ENCODE data around the gene SLC47A1. TPM values are rescaled to one million over a fixed set of nuclear protein-coding genes. Genes with fewer than 3 reads are reported as not detected.

Gene SLC47A1
- polyA plus RNA-seq, 1 donor (not counting 4 experiments of a cell fraction or from before 2014, with no cell fraction given) = 0.07 TPM

GRCh38 chr17:19549746-19550623 lies 16.3 kb downstream of the SLC47A1 start:
- no peak for DNase-seq (ENCODE audit: low read depth, low spot score)

GRCh38 chr17:19551165-19551564 lies 17.5 kb downstream of the SLC47A1 start:
- DNase-seq (ENCODE audit: low read depth, low spot score) = no peak

More at GRCh38 chr17:19549746-19550623, 16.3 kb downstream of the SLC47A1 start:
- H3K9me3 ChIP-seq (ENCODE audit: control insufficient read depth, low read depth, low read length) = no peaks in the 10 kb centered on the region
- no peaks in the 10 kb centered on the region for H4K20me1 ChIP-seq (ENCODE audit: control insufficient read depth, extremely low read depth, insufficient read depth, low read length)
- no peaks in the 10 kb centered on the region for H3K79me2 ChIP-seq (ENCODE audit: control insufficient read depth, insufficient read depth, low read length)
- dilution Hi-C loops (cut with MboI; ENCODE audit: extremely low pct_ligation_motif_present, low sequenced_read_pairs) = no loop called here
- H3K27me3 ChIP-seq (ENCODE audit: control insufficient read depth, extremely low read depth, insufficient read depth, low read length) = peaks cover 12% of the 10 kb centered on the region
- H3K9me1 ChIP-seq (ENCODE audit: control insufficient read depth, extremely low read depth, insufficient read depth, low read length) = no peaks in the 10 kb centered on the region
- H3K4me3 ChIP-seq (ENCODE audit: control insufficient read depth in 2 of 3, extremely low read depth in 1 of 3, insufficient read depth in 2 of 3, low read depth in 1 of 3, low read length in 3 of 3) = no peak overlapping the region
- H3K36me3 ChIP-seq (ENCODE audit: control insufficient read depth in 2 of 2, extremely low read depth in 1 of 2, insufficient read depth in 2 of 2, low read length in 2 of 2) = no peaks in the 10 kb centered on the region
- no peak overlapping the region for H3K9ac ChIP-seq (ENCODE audit: control insufficient read depth, extremely low read depth, insufficient read depth, low read length)
- no peak overlapping the region for H3K27ac ChIP-seq (ENCODE audit: control insufficient read depth, insufficient read depth, low read length)
- no peak for TF ChIP-seq CTCF (optimal IDR thresholded peaks at IDR 0.05 in 1 of 3, IDR thresholded peaks at IDR 0.05 in 1 of 3, conservative IDR thresholded peaks at IDR 0.05 in 1 of 3; ENCODE audit: extremely low read depth in 1 of 3, insufficient read depth in 2 of 3, low read length in 3 of 3)
- no peak for TF ChIP-seq EZH2 (IDR thresholded peaks at IDR 0.05; ENCODE audit: low read length)
- no peak overlapping the region for H3K4me2 ChIP-seq (ENCODE audit: control insufficient read depth, extremely low read depth, insufficient read depth, low read depth, low read length)
- H2AFZ ChIP-seq (ENCODE audit: control insufficient read depth, low read length) = no peak overlapping the region
- no peak for FAIRE-seq
- no peaks in the 10 kb centered on the region for H3K4me1 ChIP-seq (ENCODE audit: control insufficient read depth, extremely low read depth, insufficient read depth, low read length)

More at GRCh38 chr17:19551165-19551564, 17.5 kb downstream of the SLC47A1 start:
- Histone ChIP-seq H3K4me3 (ENCODE audit: control insufficient read depth in 2 of 3, extremely low read depth in 1 of 3, insufficient read depth in 2 of 3, low read depth in 1 of 3, low read length in 3 of 3) (no peak overlapping the region), H3K9me1 (ENCODE audit: control insufficient read depth, extremely low read depth, insufficient read depth, low read length) (no peaks in the 10 kb centered on the region), H3K27me3 (ENCODE audit: control insufficient read depth, extremely low read depth, insufficient read depth, low read length) (peaks cover 14% of the 10 kb centered on the region), H3K79me2 (ENCODE audit: control insufficient read depth, insufficient read depth, low read length) (no peaks in the 10 kb centered on the region), H3K27ac (ENCODE audit: control insufficient read depth, insufficient read depth, low read length) (no peak overlapping the region), H2AFZ (ENCODE audit: control insufficient read depth, low read length) (no peak overlapping the region), H3K4me1 (ENCODE audit: control insufficient read depth, extremely low read depth, insufficient read depth, low read length) (no peaks in the 10 kb centered on the region), H4K20me1 (ENCODE audit: control insufficient read depth, extremely low read depth, insufficient read depth, low read length) (no peaks in the 10 kb centered on the region), H3K9me3 (ENCODE audit: control insufficient read depth, low read depth, low read length) (no peaks in the 10 kb centered on the region), H3K36me3 (ENCODE audit: control insufficient read depth in 2 of 2, extremely low read depth in 1 of 2, insufficient read depth in 2 of 2, low read length in 2 of 2) (no peaks in the 10 kb centered on the region), H3K4me2 (ENCODE audit: control insufficient read depth, extremely low read depth, insufficient read depth, low read depth, low read length) (no peak overlapping the region), H3K9ac (ENCODE audit: control insufficient read depth, extremely low read depth, insufficient read depth, low read length) (no peak overlapping the region)
- FAIRE-seq = no peak
- TF ChIP-seq CTCF (optimal IDR thresholded peaks at IDR 0.05 in 1 of 3, IDR thresholded peaks at IDR 0.05 in 1 of 3, conservative IDR thresholded peaks at IDR 0.05 in 1 of 3; ENCODE audit: extremely low read depth in 1 of 3, insufficient read depth in 2 of 3, low read length in 3 of 3) = no peak
- TF ChIP-seq EZH2 (IDR thresholded peaks at IDR 0.05; ENCODE audit: low read length) = no peak
- dilution Hi-C loops (cut with MboI; ENCODE audit: extremely low pct_ligation_motif_present, low sequenced_read_pairs) = no loop called here
